HFF-Myc (cell line): Measurements from ENCODE around the gene TDRD15.

ENCODE experiments used
- DNase-seq: peaks from one replicate; pipeline ENCODE4 v3.0.0-alpha.2; 2011; ENCODE audit warnings: low read depth; ENCODE audit errors: extremely low read depth
- H3K4me3 ChIP-seq: replicated peaks from 2 replicates; pipeline ENCODE4 v1.5.1; 2011; ENCODE audit warnings: low read depth, mild to moderate bottlenecking, control low read depth, low read length
- CTCF ChIP-seq: IDR thresholded peaks from 2 replicates; pipeline ENCODE4 v1.5.1; 2012; ENCODE audit warnings: mild to moderate bottlenecking, low read depth, low read length, control low read depth; ENCODE audit errors: missing control alignments

TDRD15 gene

GRCh38 chr2:21163213-21163612, 39.4 kb downstream of the TDRD15 start:
- TF ChIP-seq CTCF: no peak
- no peak for DNase-seq
- H3K4me3 ChIP-seq: no peak overlapping the region

GRCh38 chr2:21165350-21165749, 41.6 kb downstream of the TDRD15 start:
- no peak overlapping the region for H3K4me3 ChIP-seq
- no peak for TF ChIP-seq CTCF
- DNase-seq: no peak

- no peak for TF ChIP-seq CTCF
- H3K4me3 ChIP-seq: no peak overlapping the region
- no peak for DNase-seq
These were observed 52.3 kb downstream of the TDRD15 start for GRCh38 chr2:21175895-21176646.

GRCh38 chr2:21181957-21182356, 58.2 kb downstream of the TDRD15 start:
- H3K4me3 ChIP-seq: no peak overlapping the region
- DNase-seq: no peak
- no peak for TF ChIP-seq CTCF

GRCh38 chr2:21183306-21183705, 59.5 kb downstream of the TDRD15 start:
- no peak for DNase-seq
- no peak overlapping the region for H3K4me3 ChIP-seq
- no peak for TF ChIP-seq CTCF

- no peak for DNase-seq
- no peak for TF ChIP-seq CTCF
- no peak overlapping the region for H3K4me3 ChIP-seq
These were observed 60.0 kb downstream of the TDRD15 start for GRCh38 chr2:21183726-21184125.

GRCh38 chr2:21191535-21191934, 67.8 kb downstream of the TDRD15 start:
- DNase-seq: no peak
- no peak overlapping the region for H3K4me3 ChIP-seq
- TF ChIP-seq CTCF: no peak
